Activated CD8-positive, alpha-beta T cell treated with anti-CD3 and anti-CD28 coated beads, Interleukin-2, amount 10 ng/mL, durations not matched to agents 7 days and 5 days (primary cell): ENCODE data around the gene OR2M3. TPM values are rescaled to one million over a fixed set of nuclear protein-coding genes. Genes with fewer than 3 reads are reported as not detected.

Experiments used
- ATAC-seq: fragments of 150-1000 bp; cut with Tn5 transposase; one replicate; pipeline ENCODE4 v1.10.0; 2021; ENCODE audit warnings: moderate library complexity
- CTCF ChIA-PET: fragments of 350-600 bp; sonication (Branson Sonifier 250); formaldehyde crosslinking; loops from one replicate; lab custom pipeline; 2021; ENCODE audit warnings: antibody characterized with exemption; lab: Charles Lee
- POLR2A ChIA-PET: fragments of 350-600 bp; sonication (Branson Sonifier 250); formaldehyde crosslinking; loops from one replicate; lab custom pipeline; 2021; ENCODE audit warnings: antibody characterized with exemption; lab: Charles Lee
- DNase-seq: peaks from one replicate; pipeline ENCODE4 v3.0.0-alpha.2; 2020
- H3K27ac Mint-ChIP-seq: one replicate; pipeline ENCODE4 v1.8.0; 2021; ENCODE audit warnings: mild to moderate bottlenecking, mixed read lengths
- H3K27me3 Mint-ChIP-seq: one replicate; pipeline ENCODE4 v1.8.0; 2021; ENCODE audit warnings: low read depth, mixed read lengths
- H3K36me3 Mint-ChIP-seq: one replicate; pipeline ENCODE4 v1.8.0; 2021; ENCODE audit warnings: low read depth, mixed read lengths
- H3K4me1 Mint-ChIP-seq: one replicate; pipeline ENCODE4 v1.8.0; 2021; ENCODE audit warnings: low read depth, mixed read lengths
- H3K4me3 Mint-ChIP-seq: one replicate; pipeline ENCODE4 v1.8.0; 2021; ENCODE audit warnings: mild to moderate bottlenecking, mixed read lengths
- H3K9me3 Mint-ChIP-seq: one replicate; pipeline ENCODE4 v1.8.0; 2022; ENCODE audit warnings: mixed read lengths; ENCODE audit not compliant: insufficient read depth
- total RNA-seq, 2 experiments: library from RNA; stranded (reverse); gene quantifications; one replicate each; pipeline ENCODE4 v1.2.3, GENCODE V29; 2021

OR2M3 gene, protein sequence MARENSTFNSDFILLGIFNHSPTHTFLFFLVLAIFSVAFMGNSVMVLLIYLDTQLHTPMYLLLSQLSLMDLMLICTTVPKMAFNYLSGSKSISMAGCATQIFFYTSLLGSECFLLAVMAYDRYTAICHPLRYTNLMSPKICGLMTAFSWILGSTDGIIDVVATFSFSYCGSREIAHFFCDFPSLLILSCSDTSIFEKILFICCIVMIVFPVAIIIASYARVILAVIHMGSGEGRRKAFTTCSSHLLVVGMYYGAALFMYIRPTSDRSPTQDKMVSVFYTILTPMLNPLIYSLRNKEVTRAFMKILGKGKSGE
- total RNA-seq = not detected

GRCh38 chr1:248196965-248197364 lies at the start of gene OR2M3:
Gene OR2M3 (plus strand): TSS chr1:248197265. CDS start chr1:248203068, 5,803 bp downstream.
- no peaks in the 10 kb centered on the region for H3K27me3 Mint-ChIP-seq
- ATAC-seq (no peak), DNase-seq (no peak)
- H3K27ac Mint-ChIP-seq = no peak within 1 kb of the TSS
- ChIA-PET CTCF (no interaction called here), POLR2A (no interaction called here)
- H3K36me3 Mint-ChIP-seq = no peaks in the 10 kb centered on the region
- no peaks in the 10 kb centered on the region for H3K9me3 Mint-ChIP-seq
- H3K4me1 Mint-ChIP-seq = no peaks in the 10 kb centered on the region
- no peak within 1 kb of the TSS for H3K4me3 Mint-ChIP-seq

DNA sequence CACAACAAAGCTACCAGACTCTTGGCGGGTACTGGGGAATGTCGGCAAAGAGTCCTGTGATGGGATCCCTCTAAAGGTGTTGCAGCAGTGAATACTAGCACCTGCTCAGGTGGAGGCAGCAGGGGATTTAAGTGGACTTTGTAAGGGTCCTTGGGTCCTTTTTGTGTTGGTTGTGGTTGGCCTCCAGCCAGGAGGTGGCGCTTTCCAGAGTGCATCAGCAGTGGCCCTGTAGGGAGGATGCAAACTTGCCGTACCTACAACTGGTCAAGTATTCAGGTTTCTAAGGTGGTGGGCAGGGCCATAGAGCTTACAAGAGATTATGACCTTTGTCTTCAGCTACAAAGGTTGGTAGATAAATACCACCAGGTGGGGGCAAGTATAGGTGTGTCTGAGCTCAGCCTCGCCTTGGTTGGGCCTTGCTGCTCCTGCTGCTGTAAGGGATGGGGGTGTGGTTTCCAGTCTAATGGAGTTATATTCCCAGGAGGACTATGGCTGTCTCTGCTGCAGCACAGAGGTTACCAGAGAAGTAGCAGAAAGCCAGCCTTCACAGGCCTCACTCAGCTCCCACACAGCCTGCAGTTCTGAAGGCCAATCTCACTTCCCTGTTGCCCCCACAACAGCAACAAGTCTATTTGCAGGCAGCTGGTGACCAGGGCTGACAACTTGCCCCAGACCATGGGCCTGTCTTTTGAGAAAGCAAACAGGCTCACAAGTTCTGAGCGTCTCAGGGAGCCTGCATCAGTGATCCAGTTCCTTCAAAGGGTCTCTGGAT lies 44.8 kb upstream of the OR2M3 start:
- no peaks in the 10 kb centered on the region for H3K36me3 Mint-ChIP-seq
- DNase-seq = no peak
- no peak overlapping the region for H3K27ac Mint-ChIP-seq
- no peak for ATAC-seq
- no peaks in the 10 kb centered on the region for H3K27me3 Mint-ChIP-seq
- POLR2A ChIA-PET = no interaction called here
- no peak overlapping the region for H3K4me3 Mint-ChIP-seq
- no peaks in the 10 kb centered on the region for H3K4me1 Mint-ChIP-seq
- CTCF ChIA-PET = no interaction called here
- peaks cover 7% of the 10 kb centered on the region for H3K9me3 Mint-ChIP-seq

DNA sequence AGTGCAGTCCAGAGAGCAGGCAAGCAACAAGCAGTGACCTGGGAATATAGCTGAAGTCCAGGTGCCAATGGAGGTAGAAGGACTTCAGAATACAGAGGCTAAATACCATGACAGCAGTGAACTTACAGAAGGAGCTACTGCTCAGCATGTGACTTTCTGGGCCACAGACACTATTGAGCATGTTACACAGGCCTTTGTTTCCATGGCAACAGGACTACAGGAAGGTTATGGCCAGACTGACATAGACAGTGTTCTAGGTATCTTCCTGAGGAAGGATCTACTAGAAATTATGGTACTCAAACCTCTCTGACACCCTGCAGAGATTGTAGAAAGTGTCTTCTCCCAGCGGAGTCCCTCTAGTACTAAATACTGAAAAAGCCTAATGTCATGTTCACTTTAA lies 41.1 kb upstream of the OR2M3 start:
- CTCF ChIA-PET = no interaction called here

DNA sequence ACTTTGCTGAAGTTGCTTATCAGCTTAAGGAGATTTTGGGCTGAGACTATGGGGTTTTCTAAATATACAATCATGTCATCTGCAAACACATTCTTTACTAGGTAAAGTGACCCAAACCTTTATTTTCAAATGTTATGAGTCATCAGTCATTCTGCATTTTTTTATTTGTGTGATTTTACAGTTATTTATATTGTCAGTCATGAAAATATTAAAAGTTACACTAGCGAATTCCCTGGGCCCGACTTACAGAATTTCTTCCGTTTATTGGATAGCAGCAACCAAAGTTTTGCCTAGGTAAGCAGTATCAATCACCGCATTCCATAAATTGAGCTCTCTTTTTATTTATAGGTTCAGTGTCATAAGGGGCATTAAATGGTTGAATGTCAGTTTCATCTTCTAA lies 38.3 kb upstream of the OR2M3 start:
- ATAC-seq (no peak), DNase-seq (no peak)
- Mint-ChIP-seq H3K36me3 (no peaks in the 10 kb centered on the region), H3K4me3 (no peak overlapping the region), H3K27ac (no peak overlapping the region), H3K27me3 (no peaks in the 10 kb centered on the region), H3K9me3 (peaks cover 4% of the 10 kb centered on the region), H3K4me1 (no peaks in the 10 kb centered on the region)
- ChIA-PET CTCF (no interaction called here), POLR2A (no interaction called here)

More for the DNA sequence above, 41.1 kb upstream of the OR2M3 start:
- Mint-ChIP-seq H3K4me3 (no peak overlapping the region), H3K4me1 (no peaks in the 10 kb centered on the region), H3K9me3 (peaks cover 4% of the 10 kb centered on the region), H3K27me3 (no peaks in the 10 kb centered on the region), H3K36me3 (no peaks in the 10 kb centered on the region), H3K27ac (no peak overlapping the region)
- DNase-seq = no peak
- POLR2A ChIA-PET = no interaction called here
- no peak for ATAC-seq

DNA sequence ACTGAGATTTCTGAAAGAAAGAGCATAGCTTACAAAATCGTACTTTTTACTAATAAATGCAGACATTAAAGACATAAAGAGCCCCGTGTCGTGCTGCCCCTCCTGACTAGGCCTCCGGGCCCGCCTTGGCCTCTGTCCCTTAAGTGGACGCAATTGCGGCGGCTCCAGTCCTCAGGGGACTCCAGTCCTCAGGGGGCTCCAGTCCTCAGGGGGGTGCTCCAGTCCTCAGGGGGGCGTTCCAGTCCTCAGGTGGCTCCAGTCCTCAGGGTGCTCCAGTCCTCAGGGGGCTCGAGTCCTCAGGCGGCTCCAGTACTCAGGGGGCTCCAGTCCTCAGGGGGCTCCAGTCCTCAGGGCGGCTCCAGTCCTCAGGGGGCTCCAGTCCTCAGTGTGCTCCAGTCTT lies 33.0 kb upstream of the OR2M3 start:
- DNase-seq (no peak), ATAC-seq (no peak)
- ChIA-PET POLR2A (no interaction called here), CTCF (no interaction called here)
- peaks cover 5% of the 10 kb centered on the region for H3K9me3 Mint-ChIP-seq
- no peak overlapping the region for H3K27ac Mint-ChIP-seq
- no peaks in the 10 kb centered on the region for H3K4me1 Mint-ChIP-seq
- H3K4me3 Mint-ChIP-seq = no peak overlapping the region
- no peaks in the 10 kb centered on the region for H3K36me3 Mint-ChIP-seq
- H3K27me3 Mint-ChIP-seq = no peaks in the 10 kb centered on the region

GRCh38 chr1:248165186-248165585 lies 31.9 kb upstream of the OR2M3 start:
- no peak for DNase-seq
- H3K4me3 Mint-ChIP-seq = no peak overlapping the region
- H3K27ac Mint-ChIP-seq = no peak overlapping the region
- H3K9me3 Mint-ChIP-seq = peaks cover 4% of the 10 kb centered on the region
- ChIA-PET CTCF (no interaction called here), POLR2A (no interaction called here)
- no peaks in the 10 kb centered on the region for H3K4me1 Mint-ChIP-seq
- H3K27me3 Mint-ChIP-seq = no peaks in the 10 kb centered on the region
- ATAC-seq = no peak
- H3K36me3 Mint-ChIP-seq = no peaks in the 10 kb centered on the region

GRCh38 chr1:248174521-248174920 lies 22.5 kb upstream of the OR2M3 start, which contains the start of gene OR2M2:
Gene OR2M2 (plus strand): TSS chr1:248174821. CDS start chr1:248179986, 5,165 bp downstream.
- Mint-ChIP-seq H3K27me3 (no peaks in the 10 kb centered on the region), H3K36me3 (no peaks in the 10 kb centered on the region), H3K9me3 (no peaks in the 10 kb centered on the region), H3K27ac (no peak within 1 kb of the TSS), H3K4me1 (no peaks in the 10 kb centered on the region), H3K4me3 (no peak within 1 kb of the TSS)
- ChIA-PET POLR2A (interaction anchor here (0.6 kb wide), 1 partner anchor 216 kb away, joined by 4 read pairs; no protein-coding TSS in a partner anchor), CTCF (no interaction called here)
- ATAC-seq (no peak), DNase-seq (no peak)

DNA sequence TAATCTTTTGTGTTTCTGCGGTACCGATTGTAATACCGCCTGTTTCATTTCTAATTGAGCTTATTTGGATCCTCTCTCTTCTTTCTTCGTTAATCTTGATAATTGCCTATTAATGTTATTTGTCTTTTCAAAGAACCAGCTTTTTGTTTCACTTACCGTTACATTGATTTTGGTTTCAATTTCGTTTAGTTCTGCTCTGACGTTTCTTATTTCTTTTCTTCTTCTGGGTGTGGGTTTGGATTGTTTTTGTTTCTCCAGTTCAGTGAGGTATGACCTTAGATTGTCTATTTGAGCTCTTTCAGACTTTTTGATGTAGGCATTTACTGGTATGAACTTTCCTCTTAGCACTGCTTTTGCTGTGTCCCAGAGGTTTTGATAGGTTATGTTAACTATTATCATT lies 13.1 kb upstream of the OR2M3 start:
- ChIA-PET POLR2A (no interaction called here), CTCF (no interaction called here)
- ATAC-seq (no peak), DNase-seq (no peak)
- H3K4me3 Mint-ChIP-seq = no peak overlapping the region
- no peaks in the 10 kb centered on the region for H3K9me3 Mint-ChIP-seq
- H3K27ac Mint-ChIP-seq = no peak overlapping the region
- H3K36me3 Mint-ChIP-seq = no peaks in the 10 kb centered on the region
- no peaks in the 10 kb centered on the region for H3K4me1 Mint-ChIP-seq
- H3K27me3 Mint-ChIP-seq = no peaks in the 10 kb centered on the region

- ChIA-PET POLR2A (no interaction called here), CTCF (no interaction called here)
- no peaks in the 10 kb centered on the region for H3K9me3 Mint-ChIP-seq
- H3K4me1 Mint-ChIP-seq = no peaks in the 10 kb centered on the region
- no peak overlapping the region for H3K4me3 Mint-ChIP-seq
- no peak for DNase-seq
- no peaks in the 10 kb centered on the region for H3K27me3 Mint-ChIP-seq
- ATAC-seq = no peak
- H3K27ac Mint-ChIP-seq = no peak overlapping the region
- no peaks in the 10 kb centered on the region for H3K36me3 Mint-ChIP-seq
Observed at GRCh38 chr1:248187363-248187762, 9.7 kb upstream of the OR2M3 start.

- no peaks in the 10 kb centered on the region for H3K27me3 Mint-ChIP-seq
- no peaks in the 10 kb centered on the region for H3K9me3 Mint-ChIP-seq
- no peaks in the 10 kb centered on the region for H3K36me3 Mint-ChIP-seq
- POLR2A ChIA-PET = no interaction called here
- no peak overlapping the region for H3K4me3 Mint-ChIP-seq
- H3K4me1 Mint-ChIP-seq = no peaks in the 10 kb centered on the region
- DNase-seq (no peak), ATAC-seq (no peak)
- no peak overlapping the region for H3K27ac Mint-ChIP-seq
- CTCF ChIA-PET = interaction anchor here (1.0 kb wide), 1 partner anchor 55 kb away, joined by 3 read pairs; no protein-coding TSS in a partner anchor
Observed at GRCh38 chr1:248189026-248189425, 8.0 kb upstream of the OR2M3 start.

GRCh38 chr1:248194117-248194516 lies 2.9 kb upstream of the OR2M3 start:
- ChIA-PET CTCF (no interaction called here), POLR2A (no interaction called here)
- DNase-seq (no peak), ATAC-seq (no peak)
- no peaks in the 10 kb centered on the region for H3K27me3 Mint-ChIP-seq
- no peaks in the 10 kb centered on the region for H3K9me3 Mint-ChIP-seq
- no peak overlapping the region for H3K4me3 Mint-ChIP-seq
- no peaks in the 10 kb centered on the region for H3K4me1 Mint-ChIP-seq
- H3K36me3 Mint-ChIP-seq = no peaks in the 10 kb centered on the region
- no peak overlapping the region for H3K27ac Mint-ChIP-seq

GRCh38 chr1:248215880-248216279 lies 18.8 kb downstream of the OR2M3 start:
- CTCF ChIA-PET = no interaction called here
- Mint-ChIP-seq H3K27ac (no peak overlapping the region), H3K9me3 (no peaks in the 10 kb centered on the region), H3K27me3 (no peaks in the 10 kb centered on the region), H3K36me3 (no peaks in the 10 kb centered on the region), H3K4me3 (no peak overlapping the region), H3K4me1 (no peaks in the 10 kb centered on the region)
- POLR2A ChIA-PET = no interaction called here
- ATAC-seq (no peak), DNase-seq (no peak)
